ENCODE measurements around the gene TMEM229B.
A peak's percentile ranks its signal among the peaks of the same experiment; 100 is the strongest.
"Not testable (repeated sequence)": the region's sequence is repeated elsewhere in the genome, so short reads cannot be mapped to it uniquely, and the experiment has no call there.

The TMEM229B gene

GRCh38 chr14:67456732-67457131 lies 31.8 kb downstream of the TMEM229B start:
- DNase-seq (ENCODE audit: low read depth in 3 of 3): no peak

- no peak for DNase-seq (ENCODE audit: low read depth in 3 of 3)
Measured at GRCh38 chr14:67453575-67454300, 34.8 kb downstream of the TMEM229B start.

- not testable (repeated sequence) for DNase-seq (ENCODE audit: low read depth in 3 of 3)
Measured at GRCh38 chr14:67451667-67452066, 36.9 kb downstream of the TMEM229B start.

GRCh38 chr14:67449096-67449495 lies 39.4 kb downstream of the TMEM229B start:
- DNase-seq (ENCODE audit: low read depth in 3 of 3): no peak

GRCh38 chr14:67447033-67447381 lies 41.5 kb downstream of the TMEM229B start:
- DNase-seq (ENCODE audit: low read depth in 3 of 3): no peak

DNA sequence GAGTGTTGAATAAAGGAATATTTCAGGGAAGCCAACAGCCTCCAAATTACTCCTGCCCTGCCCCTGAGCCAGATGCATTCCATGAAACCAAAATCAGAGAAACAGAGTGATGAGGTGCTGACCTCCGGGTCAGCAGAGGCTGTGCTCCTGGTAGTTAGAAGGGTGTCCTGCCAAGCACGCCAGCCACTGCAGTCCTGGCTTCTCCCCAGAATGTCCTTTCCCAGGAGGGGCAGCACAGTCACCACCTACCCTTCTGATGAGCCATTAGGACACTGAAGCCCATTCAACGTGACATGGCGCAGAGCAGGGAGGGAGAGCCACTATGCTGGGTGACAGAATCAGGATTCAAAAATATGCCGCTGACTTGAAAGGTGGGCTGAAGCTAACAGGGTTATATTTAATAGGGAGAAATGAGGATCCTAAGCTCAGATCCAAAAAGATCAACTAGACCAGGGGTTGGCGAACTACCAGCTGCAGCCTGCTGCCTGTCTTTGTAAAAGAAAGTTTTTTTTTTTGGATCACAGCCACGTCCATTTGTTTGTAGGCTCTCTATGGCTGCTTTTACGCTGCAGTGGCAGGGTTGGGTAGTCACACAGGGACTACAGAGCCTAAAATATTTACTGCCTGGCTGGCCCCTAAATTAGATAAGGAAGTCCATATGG lies 42.0 kb downstream of the TMEM229B start:
- DNase-seq (ENCODE audit: low read depth in 3 of 3): no peak

GRCh38 chr14:67444395-67444794 lies 44.1 kb downstream of the TMEM229B start:
- no peak for DNase-seq (ENCODE audit: low read depth in 3 of 3)

DNA sequence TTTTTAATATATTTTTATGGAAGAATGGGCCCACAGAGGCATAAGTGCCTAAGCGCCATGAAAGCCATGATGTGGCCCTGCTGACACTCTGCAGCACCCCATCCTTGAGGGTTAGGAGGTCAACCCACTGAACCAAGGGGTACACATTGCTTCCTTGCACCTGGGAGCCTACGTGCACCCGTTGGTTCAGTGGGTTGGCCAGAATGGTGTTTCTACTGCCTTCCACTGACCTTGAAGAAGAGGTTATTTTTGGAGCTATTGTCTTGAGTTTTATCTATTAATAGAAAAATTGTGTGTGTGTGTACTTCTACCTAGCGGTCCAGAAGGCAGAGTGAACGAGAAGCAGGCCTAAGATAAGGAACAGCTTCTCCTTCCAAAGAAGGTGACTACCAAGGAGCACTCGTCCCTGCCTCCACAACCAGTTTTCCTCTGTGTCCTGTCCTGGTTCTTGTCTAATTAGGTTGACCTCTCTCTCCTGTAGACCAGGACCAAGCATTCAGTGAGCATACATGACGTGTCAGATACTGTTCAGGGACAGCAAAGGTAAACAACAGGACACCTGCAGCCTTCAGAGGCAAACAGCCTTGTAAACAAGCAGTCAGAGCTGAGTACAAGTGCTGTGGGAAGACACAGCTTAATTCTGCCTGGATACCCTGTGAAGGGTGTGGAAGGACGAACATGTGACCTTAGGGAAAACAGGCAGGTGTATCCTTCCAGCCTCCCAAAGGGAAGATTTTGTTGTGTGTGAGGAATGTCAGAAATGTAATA lies 46.2 kb downstream of the TMEM229B start:
- no peak for DNase-seq (ENCODE audit: low read depth in 3 of 3)

- no peak for DNase-seq (ENCODE audit: low read depth in 3 of 3)
Measured at GRCh38 chr14:67441672-67442071, 46.8 kb downstream of the TMEM229B start.

DNA sequence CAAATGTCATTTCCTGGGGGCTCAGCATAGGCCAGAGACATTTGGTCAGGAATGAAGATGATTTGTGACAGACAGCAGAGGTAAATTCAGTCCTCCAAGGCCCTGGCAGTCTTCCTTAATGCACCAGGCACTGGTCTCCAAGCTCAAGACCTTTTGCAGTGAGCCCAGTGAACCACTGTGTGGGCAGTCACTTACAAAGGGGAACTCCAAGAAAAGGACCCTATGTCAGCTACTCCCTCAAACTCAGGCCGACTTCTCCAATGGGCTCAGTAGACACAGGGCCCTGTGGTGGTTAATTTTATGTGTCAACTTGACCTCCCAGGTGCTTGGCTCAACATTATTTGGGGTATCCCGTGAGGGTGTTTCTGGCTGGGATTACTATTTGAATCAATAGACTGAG lies 47.3 kb downstream of the TMEM229B start:
- no peak for DNase-seq (ENCODE audit: low read depth in 3 of 3)

GRCh38 chr14:67440513-67440912 lies 48.0 kb downstream of the TMEM229B start:
- no peak for DNase-seq (ENCODE audit: low read depth in 3 of 3)

GRCh38 chr14:67438969-67439368 lies 49.6 kb downstream of the TMEM229B start:
- DNase-seq (ENCODE audit: low read depth in 3 of 3): no peak

DNA sequence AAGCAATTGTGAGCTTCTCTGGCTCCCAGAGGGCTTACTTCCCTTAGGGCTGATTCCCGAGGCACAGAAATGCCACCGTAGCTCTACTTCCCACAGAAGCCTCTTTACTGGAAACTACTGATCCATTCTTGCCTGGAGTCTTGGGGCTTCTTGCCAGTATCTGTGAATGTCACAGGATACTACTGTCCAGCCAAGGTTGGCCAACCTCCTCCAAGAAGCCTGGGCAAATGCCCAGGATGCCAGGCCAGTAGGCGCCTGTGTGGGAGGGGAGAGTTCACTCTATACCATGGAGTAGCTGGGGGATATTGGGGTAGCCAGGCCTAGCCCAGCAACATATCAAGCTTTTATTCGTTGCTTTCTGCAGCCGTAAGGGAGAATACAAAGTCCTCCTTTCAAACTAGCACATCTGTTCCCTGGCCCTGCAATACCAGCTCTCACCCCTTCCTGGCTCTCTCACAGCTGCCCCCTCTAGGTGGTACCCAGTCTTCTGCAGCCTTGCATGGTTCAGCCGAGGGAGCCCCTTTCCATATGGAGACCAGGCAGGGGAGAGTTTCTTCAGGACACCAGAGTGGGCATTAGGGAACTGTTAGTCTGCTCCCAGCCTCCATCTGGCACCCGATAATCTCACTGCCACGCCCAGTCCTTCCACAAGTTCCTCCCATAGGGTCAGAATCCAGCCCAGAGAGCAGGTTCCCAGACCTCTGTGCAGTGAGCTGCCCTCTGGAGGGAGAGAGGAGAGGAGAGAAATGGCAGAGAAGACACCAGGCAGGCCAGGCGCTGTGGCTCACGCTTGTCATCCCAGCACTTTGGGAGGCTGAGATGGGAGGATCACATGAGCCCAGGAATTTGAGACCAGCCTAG lies 52.3 kb downstream of the TMEM229B start:
- DNase-seq (ENCODE audit: low read depth in 3 of 3): no peak

DNA sequence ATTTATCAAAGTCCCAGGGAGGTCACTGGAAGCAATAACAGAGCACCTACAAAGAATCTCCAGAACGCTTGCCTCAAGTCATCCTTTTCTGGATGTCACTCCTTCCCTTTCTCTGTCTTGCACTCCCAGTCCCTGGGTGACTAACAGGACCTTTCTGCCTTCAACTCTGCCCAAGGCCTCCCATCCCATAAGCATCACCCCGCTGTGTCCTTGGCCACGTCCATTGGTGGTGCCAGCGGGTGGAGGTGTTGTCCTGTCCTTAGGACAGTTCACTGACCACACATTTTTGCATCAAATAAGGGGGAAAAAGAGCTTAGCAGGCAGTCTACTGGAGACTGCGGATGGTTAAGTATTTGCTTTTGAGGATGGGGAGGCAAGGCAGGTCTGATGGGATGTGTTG lies 52.9 kb downstream of the TMEM229B start:
- DNase-seq (ENCODE audit: low read depth in 3 of 3): no peak

DNA sequence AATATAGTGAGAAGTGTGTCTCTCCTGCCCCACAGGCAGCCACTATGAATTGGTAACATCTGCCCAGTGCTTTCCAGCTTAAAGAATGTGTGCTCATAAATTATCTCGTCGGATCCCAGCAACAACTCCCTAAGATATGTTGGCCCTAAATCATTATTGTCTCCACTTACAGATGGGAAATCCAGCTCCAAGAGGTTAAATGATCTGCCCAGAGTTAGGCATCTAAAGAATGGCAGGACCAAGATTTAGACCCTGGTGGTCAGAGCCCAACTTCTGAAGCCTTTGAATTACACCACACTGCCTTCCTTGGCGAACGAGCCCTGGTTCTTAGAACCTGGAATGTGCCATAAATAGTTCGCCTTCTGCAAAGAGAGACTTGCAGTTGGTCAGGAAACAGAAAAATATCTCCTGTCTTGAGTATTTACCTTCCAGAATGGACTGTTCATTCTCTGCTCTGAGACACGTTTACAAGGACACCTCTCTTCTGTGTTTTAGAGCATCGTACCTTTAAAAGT lies 56.4 kb downstream of the TMEM229B start:
- no peak for DNase-seq (ENCODE audit: low read depth in 3 of 3)

GRCh38 chr14:67429510-67430205 lies 58.9 kb downstream of the TMEM229B start:
- DNase-seq (ENCODE audit: low read depth in 3 of 3): no peak

DNA sequence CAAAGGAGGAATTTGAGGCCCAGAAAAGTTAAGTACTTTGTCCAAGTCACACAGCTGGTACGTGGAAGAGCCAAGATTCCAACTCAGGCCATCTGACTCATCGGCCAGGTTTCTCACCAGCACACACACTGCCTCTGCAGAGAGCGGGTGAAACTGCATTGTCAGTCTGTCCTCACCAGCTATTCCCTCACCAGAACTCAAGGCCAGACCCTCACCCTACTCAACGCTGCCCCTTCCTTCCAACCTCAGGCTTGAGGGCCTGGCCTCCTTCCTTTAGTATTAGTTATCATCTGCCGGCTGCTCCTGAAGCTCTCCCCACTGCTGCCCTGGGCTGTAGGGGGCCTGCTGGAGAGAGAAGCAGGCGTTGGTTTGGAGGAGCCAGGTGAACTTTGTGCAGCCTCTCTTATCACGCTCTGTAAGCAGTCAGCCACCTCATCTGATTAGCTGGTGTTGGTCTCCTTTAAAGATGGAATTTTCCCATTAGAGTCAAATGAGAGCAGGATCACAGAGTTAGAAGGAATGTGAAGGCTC lies 60.0 kb downstream of the TMEM229B start:
- no peak for DNase-seq (ENCODE audit: low read depth in 3 of 3)

GRCh38 chr14:67426983-67427606 lies 61.4 kb downstream of the TMEM229B start:
- DNase-seq (ENCODE audit: low read depth in 3 of 3): peak; percentile 45 to 66 (median 56)

- DNase-seq (ENCODE audit: low read depth in 3 of 3): no peak
Measured at GRCh38 chr14:67426161-67426560, 62.4 kb downstream of the TMEM229B start.

- DNase-seq (ENCODE audit: low read depth in 3 of 3): no peak
Measured at GRCh38 chr14:67425608-67426007, 62.9 kb downstream of the TMEM229B start.

Measured in stimulated activated CD4-positive, alpha-beta T cell treated with anti-CD3 and anti-CD28 coated beads, TNF-alpha, amount 100 ng/mL, for 24 hours (primary cell).